Activated CD8-positive, alpha-beta T cell treated with anti-CD3 and anti-CD28 coated beads for 36 hours (primary cell): ENCODE data around the gene ANKRD33. TPM values are rescaled to one million over a fixed set of nuclear protein-coding genes. Genes with fewer than 3 reads are reported as not detected.

Source experiments
- ATAC-seq: fragments of 200-7000 bp; cut with Tn5 transposase; one replicate; pipeline ENCODE4 v1.10.0; 2021; ENCODE audit warnings: mild to moderate bottlenecking, moderate library complexity
- CTCF ChIA-PET: fragments of 350-600 bp; sonication (Branson Sonifier 250); formaldehyde crosslinking; loops from one replicate; lab custom pipeline; 2021; ENCODE audit warnings: antibody characterized with exemption; lab: Charles Lee
- POLR2A ChIA-PET: fragments of 350-600 bp; sonication (Branson Sonifier 250); formaldehyde crosslinking; loops from one replicate; lab custom pipeline; 2021; ENCODE audit warnings: antibody characterized with exemption; lab: Charles Lee
- DNase-seq: peaks from one replicate; pipeline ENCODE4 v3.0.0-alpha.2; 2020
- H3K27ac Mint-ChIP-seq: one replicate; pipeline ENCODE4 v1.8.0; 2021; ENCODE audit warnings: mild to moderate bottlenecking, mixed read lengths
- H3K27me3 Mint-ChIP-seq: one replicate; pipeline ENCODE4 v1.8.0; 2021; ENCODE audit warnings: mixed read lengths
- H3K36me3 Mint-ChIP-seq: one replicate; pipeline ENCODE4 v1.8.0; 2021; ENCODE audit warnings: low read depth, mixed read lengths
- H3K4me1 Mint-ChIP-seq: one replicate; pipeline ENCODE4 v1.8.0; 2021; ENCODE audit warnings: low read depth, mixed read lengths
- H3K4me3 Mint-ChIP-seq: one replicate; pipeline ENCODE4 v1.8.0; 2021; ENCODE audit warnings: mild to moderate bottlenecking, moderate library complexity, mixed read lengths
- H3K9me3 Mint-ChIP-seq: one replicate; pipeline ENCODE4 v1.8.0; 2021; ENCODE audit warnings: mixed read lengths
- intact Hi-C: fragments of 100-400 bp; cut with micrococcal nuclease; formaldehyde crosslinking; loops from one replicate; pipeline ENCODE4 v1.10.0; 2022
- total RNA-seq, 2 experiments: library from RNA; stranded (reverse); gene quantifications; one replicate each; pipeline ENCODE4 v1.2.3, GENCODE V29; 2021
- TF ChIP-seq, protein P1 (sequence below): fragments of 200-600 bp; IDR thresholded peaks from one replicate; pipeline ENCODE4 v1.8.0; 2022; ENCODE audit warnings: antibody characterized with exemption, mild to moderate bottlenecking

ANKRD33 gene
- total RNA-seq, 2 experiments from 2014 or later: not detected

DNA sequence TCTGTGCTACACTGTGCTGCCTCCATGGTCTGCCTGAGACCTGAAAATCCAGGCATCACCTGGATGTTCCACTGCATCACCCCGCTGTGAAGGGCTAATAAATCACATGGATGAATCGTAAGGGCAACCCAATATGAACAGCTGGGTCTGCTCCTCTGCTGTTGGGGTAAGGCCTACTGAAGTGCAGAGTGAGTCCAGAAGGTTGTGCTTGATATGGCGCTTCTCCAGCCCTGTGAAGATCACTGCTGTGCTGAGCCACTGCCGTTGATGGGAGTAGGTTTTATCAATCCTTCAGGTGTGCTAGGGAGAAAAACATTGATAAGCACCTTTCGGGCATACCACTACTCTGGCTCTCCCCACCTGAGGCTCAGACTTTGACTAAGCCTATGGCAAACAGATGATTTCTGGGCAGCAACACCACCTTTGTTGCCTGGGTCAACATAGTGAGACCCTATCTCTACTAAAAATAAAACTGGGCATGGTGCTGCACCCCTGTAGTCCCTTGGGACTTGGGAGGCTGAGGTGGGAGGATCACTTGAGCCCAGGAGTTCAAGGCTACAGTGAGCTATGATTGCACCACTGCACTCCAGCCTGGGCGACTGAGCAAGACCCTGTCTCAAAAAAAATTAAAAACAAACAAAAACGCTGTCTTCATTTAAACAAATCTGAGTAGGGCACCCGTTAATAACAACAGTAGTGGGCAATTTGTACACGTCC, 21.1 kb downstream of the ANKRD33 start:
- DNase-seq: no peak
- peaks cover 24% of the 10 kb centered on the region for H3K27me3 Mint-ChIP-seq
- ATAC-seq: no peak

DNA sequence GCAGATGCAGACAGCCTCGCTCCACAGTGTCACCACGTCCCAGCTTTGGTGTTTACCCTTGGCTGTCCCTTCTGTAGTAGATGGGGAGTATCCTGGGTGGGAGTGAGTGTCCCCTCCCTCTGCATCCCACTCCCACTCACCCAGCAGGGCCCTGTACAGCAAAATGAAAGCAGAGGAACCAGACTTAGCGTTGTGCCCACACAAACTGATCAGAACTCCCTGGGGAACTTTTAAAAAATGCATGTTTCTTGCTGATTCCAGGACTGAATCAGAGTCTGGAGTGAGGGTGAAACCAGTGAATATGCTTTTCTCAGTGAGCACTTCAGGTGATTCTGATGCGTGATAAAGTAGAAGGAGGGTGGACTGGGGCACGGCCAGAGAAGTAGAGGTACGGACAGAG, 22.3 kb downstream of the ANKRD33 start:
- H3K27ac Mint-ChIP-seq: no peak overlapping the region

More for the DNA sequence above, 21.1 kb downstream of the ANKRD33 start:
- no peak overlapping the region for H3K27ac Mint-ChIP-seq
- TF ChIP-seq, protein P1, sequence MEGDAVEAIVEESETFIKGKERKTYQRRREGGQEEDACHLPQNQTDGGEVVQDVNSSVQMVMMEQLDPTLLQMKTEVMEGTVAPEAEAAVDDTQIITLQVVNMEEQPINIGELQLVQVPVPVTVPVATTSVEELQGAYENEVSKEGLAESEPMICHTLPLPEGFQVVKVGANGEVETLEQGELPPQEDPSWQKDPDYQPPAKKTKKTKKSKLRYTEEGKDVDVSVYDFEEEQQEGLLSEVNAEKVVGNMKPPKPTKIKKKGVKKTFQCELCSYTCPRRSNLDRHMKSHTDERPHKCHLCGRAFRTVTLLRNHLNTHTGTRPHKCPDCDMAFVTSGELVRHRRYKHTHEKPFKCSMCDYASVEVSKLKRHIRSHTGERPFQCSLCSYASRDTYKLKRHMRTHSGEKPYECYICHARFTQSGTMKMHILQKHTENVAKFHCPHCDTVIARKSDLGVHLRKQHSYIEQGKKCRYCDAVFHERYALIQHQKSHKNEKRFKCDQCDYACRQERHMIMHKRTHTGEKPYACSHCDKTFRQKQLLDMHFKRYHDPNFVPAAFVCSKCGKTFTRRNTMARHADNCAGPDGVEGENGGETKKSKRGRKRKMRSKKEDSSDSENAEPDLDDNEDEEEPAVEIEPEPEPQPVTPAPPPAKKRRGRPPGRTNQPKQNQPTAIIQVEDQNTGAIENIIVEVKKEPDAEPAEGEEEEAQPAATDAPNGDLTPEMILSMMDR: no peak
- H3K36me3 Mint-ChIP-seq: no peaks in the 10 kb centered on the region
- ChIA-PET CTCF (interaction anchor here (2.1 kb wide), 1 partner anchor 14 kb away, joined by 8 read pairs; no protein-coding TSS in a partner anchor), POLR2A (no interaction called here)
- no peaks in the 10 kb centered on the region for H3K4me1 Mint-ChIP-seq
- no peak overlapping the region for H3K4me3 Mint-ChIP-seq
- no peaks in the 10 kb centered on the region for H3K9me3 Mint-ChIP-seq
- intact Hi-C loops: no loop called here

DNA sequence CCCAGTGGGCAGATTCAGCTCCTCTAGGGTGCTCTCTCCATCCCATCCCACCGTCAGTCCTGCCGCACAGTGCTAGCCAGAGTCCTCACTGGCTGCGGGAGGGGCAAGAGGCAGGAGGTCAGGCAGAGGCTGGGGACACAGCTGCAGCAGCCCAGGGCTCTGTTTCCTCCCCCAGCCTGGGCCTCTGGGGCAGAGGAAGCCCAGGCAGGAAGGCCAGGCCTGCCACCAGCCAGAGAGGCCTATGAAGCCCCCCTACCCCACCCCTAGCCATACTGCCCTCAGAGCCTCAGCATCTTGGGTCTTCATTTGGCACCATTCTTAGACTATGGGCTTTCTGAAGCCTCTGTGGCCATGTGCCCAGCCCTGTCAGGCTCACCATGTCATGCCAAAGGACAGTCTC, 22.8 kb downstream of the ANKRD33 start:
- no peak overlapping the region for H3K27ac Mint-ChIP-seq
- peaks cover 22% of the 10 kb centered on the region for H3K27me3 Mint-ChIP-seq
- ChIA-PET POLR2A (no interaction called here), CTCF (interaction anchor here (3.4 kb wide), 1 partner anchor 13 kb away, joined by 16 read pairs; no protein-coding TSS in a partner anchor)
- ATAC-seq (no peak), DNase-seq (no peak)
- TF ChIP-seq, protein P1: no peak
- no peak overlapping the region for H3K4me3 Mint-ChIP-seq
- no peaks in the 10 kb centered on the region for H3K9me3 Mint-ChIP-seq
- H3K4me1 Mint-ChIP-seq: no peaks in the 10 kb centered on the region
- intact Hi-C loops: no loop called here
- no peaks in the 10 kb centered on the region for H3K36me3 Mint-ChIP-seq

More for the DNA sequence above, 22.3 kb downstream of the ANKRD33 start:
- peaks cover 24% of the 10 kb centered on the region for H3K27me3 Mint-ChIP-seq
- H3K4me1 Mint-ChIP-seq: no peaks in the 10 kb centered on the region
- CTCF ChIA-PET: no interaction called here
- H3K9me3 Mint-ChIP-seq: no peaks in the 10 kb centered on the region
- POLR2A ChIA-PET: no interaction called here
- ATAC-seq (no peak), DNase-seq (no peak)
- H3K4me3 Mint-ChIP-seq: no peak overlapping the region
- intact Hi-C loops: no loop called here
- TF ChIP-seq, protein P1: no peak
- no peaks in the 10 kb centered on the region for H3K36me3 Mint-ChIP-seq

DNA sequence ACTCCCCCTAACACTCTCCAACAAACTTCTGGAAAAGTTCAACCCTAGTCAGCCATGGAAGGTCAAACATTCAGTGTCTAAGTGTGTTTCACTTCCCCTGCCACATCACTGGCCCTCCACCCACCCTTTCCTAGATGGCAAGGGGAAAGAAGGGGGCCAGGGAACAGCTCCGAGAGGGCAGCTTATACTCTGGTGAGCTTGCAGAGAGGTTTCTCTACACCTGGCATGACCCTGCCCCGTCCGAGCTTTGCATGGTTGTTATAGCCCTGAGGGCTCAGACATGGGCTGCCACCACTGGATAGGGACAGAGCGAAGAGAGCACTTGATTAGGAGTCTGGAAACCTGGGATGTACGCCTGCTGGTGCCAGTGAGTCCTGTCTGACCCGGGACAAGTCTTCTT, 23.4 kb downstream of the ANKRD33 start:
- CTCF ChIA-PET: interaction anchor here (0.9 to 3.4 kb wide), 2 partner anchors 12 to 359 kb away, joined by 3 to 16 read pairs; no protein-coding TSS in a partner anchor
- Mint-ChIP-seq H3K9me3 (no peaks in the 10 kb centered on the region), H3K27me3 (peaks cover 18% of the 10 kb centered on the region)

More for the DNA sequence above, 23.4 kb downstream of the ANKRD33 start:
- H3K4me1 Mint-ChIP-seq: no peaks in the 10 kb centered on the region
- ATAC-seq (no peak), DNase-seq (no peak)
- no peaks in the 10 kb centered on the region for H3K36me3 Mint-ChIP-seq
- TF ChIP-seq, protein P1: no peak
- POLR2A ChIA-PET: no interaction called here
- intact Hi-C loops: no loop called here
- no peak overlapping the region for H3K4me3 Mint-ChIP-seq
- no peak overlapping the region for H3K27ac Mint-ChIP-seq
